SKM-1 treated with dmso at 0.1 percent for 144 hours (cell line): ENCODE measurements around the gene IL15RA.
"Not testable (repeated sequence)": the region's sequence is repeated elsewhere in the genome, so short reads cannot be mapped to it uniquely, and the experiment has no call there.

Source experiments
- DNase-seq: peaks from one replicate; lab custom pipeline; 2025; ENCODE audit not compliant: unreplicated experiment; lab: John Stamatoyannopoulos, UW

The IL15RA gene

DNA sequence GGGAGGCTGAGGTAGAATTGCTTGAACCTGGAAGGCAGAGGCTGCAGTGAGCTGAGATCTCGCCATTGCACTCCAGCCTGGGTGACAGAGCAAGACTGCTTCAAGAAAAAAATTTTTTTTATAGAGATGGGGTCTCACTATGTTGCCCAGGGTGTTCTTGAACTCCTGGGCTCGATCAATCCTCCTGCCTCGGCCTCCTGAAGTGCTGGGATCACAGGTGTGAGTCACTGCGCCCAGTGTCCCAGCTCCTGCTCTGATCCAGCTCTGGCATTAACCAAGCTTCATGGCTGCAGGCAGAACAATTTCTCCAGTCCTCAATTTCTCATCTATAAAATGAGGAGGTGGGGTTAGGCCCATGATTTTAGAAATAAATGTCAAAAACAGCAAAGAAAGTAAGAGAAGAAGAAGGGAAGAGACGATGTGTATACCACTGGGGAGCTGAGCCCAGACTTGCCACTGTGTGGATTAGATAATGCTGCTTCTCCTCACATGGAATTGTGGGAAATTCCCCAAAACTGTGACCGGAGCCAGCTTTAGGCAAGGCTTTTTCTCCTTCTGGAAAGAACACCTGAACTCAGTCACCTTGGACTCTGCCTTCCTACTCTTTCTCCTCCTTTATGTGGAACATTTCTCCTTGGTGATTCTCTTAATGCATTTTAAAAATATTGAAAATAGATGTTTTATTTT is 25.5 kb downstream of the IL15RA start:
- no peak for DNase-seq

DNA sequence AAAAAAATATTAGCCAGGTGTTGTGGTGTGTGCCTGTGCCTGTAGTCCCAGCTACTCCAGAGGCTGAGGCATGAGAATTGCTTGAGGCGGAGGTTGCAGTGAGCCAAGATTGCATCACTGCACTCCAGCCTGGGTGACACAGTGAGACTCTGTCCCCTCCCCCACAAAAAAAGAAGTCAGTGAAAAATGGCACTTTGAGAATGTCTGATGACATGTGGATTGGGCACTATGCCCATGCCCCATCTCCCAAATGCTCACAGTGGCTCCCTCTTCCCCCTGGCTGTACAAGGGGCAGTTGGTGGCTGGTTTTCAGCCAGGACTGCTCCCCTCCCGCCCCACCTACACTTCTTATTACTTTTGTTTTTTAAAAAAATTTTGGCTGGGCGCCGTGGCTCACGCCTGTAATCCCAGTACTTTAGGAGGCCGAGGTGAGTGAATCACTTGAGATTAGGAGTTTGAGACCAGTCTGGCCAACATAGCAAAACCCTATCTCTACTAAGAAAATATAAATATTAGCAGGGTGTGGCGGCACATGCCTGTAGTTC is 26.1 kb downstream of the IL15RA start:
- no peak for DNase-seq

DNA sequence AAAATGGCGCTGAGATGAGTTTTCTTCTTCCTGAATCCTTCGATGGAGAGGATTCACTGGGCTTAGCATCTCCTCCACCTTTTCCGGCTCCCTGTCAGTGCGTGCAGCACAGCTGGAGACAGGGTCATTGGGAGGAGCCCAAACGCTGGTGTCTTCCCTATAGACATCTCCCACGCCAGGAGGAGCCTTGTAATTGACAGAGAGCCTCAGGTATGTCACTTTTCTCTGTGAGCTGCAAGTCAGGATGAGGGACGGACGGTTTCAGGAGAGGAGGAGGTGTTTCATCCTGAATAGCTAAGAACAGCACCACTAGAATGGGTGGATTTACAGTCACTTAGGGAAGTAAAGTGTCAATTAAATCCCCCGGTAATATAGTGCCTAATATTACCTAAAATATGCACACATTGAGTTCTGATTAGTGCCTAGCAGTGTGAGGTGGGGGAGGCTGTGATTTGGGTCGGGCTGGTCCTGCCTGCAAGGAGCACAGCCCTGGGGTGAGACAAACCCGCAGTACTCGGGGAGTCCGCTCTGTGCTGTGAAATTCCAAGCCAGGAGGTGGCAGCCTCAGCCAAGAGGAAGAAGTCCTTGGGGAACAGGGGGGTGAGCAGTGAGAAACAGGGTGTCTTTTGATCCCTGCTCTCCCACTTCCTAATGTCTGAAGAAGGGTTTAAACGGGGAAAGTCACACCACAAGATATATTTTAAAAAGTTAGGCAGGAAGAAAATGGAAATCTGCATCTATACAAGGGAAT is 28.2 kb downstream of the IL15RA start:
- DNase-seq: no peak

DNA sequence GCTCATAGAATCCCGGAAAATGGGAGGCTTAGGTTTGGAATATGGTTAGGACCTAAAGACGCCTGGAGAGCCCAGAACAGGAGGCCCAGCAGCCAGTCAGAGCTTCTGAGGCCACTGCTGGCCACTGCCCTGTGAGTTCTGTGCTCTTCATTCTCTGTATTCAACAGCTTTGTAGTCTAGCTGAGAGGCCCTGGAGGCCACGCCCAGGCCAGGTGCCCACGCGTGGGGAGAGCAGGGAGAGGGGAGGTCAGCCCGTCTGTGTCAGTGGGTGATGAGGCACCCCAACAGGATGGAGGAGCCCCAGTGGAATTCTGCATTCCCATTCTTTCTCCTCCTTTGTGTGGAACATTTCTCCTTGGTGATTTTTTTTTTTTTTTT is 29.1 kb downstream of the IL15RA start:
- no peak for DNase-seq

DNA sequence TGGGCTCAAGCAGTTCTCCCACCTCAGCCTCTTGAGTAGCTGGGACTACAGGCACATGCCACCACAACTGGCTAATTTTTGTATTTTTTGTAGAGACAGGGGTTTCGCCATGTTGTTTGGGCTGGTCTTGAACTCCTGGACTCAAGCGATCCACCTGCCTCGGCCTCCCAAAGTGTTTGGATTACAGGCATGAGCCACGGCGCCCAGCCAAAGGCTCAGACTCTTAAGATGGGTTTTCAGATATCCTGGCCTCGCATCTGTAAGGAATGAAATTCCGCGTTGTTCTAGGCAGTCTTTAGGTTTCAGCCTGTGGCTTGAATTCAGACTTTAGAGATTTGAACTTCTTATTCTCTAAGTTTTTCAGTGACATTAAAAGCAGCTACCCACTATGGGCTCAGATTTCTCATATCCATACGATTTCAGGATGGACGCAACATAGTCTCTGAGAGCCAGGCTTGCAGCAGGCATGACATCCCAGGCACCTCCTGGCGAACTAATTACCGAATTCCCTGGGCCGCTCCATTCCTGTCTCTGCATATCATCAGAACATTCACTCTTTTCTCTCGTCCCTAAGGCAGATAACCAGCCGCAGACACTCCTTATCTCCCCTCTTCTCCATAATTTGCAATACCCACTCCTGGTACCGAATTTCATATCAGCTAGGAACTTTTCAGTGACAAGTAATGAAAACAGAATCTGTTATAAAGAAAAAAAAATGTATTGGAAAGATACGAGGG is 29.7 kb downstream of the IL15RA start:
- DNase-seq: no peak

DNA sequence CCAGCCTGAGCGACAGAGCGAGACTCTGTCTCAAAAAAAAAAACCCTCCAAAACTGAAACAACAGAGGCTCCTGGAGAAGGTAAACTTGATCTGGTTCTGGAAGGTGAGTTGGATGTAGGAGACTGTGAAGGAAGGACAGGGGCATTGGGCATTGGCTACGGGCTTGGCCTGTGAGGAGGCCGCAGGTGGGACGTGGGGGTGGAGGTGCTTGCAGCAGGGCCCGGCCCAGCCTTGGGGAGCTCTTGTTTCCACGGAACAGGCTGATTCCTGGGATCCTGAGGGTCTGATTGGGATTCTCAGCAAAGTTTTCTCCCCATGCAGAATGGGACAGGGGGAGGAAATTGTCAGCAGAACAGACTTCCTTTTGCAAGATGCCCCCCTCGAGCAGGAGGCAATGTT is 30.6 kb downstream of the IL15RA start:
- DNase-seq: no peak

- DNase-seq: not testable (repeated sequence)
Observed at GRCh38 chr10:5946419-5946775, 30.9 kb downstream of the IL15RA start.

DNA sequence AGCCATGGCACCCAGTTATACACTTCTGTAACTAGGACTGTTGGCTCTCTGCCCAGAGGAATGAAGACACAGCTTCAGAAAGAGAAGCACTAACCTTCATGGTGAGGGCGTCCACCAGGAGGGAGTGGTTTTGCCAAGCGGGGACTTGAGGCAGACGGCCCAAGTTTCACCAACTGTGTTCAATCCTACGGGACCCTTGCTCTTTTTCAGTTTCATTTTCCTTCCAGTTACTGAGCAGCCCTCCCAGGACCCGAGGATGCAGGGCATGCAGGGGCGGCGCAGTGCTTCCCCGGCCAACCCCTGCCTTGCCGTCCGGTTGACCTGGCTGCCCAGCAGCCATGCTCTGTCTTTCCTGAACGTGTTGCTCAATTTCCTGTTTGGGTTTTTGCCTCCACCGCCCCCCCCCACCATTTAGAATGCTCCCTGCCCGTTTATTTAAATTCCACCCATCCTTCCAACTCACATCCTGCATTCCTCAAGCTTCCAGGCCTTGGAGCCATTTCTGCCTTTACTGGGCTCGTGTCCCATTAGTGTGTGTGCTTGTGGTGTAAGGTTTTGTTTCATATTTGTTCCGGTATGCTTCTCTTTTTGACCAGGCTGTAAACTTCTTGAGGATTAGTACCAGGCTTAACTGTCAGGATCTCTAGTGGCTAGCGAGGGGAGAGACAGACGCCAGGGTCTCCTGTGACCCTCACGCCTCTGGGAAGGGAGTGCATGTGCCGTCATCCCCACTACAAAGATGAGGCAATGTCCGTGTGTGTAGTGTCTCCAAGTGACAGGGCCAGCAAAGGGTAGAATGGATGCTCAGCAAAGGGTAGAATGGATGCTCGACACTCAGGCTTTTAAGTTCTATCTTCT is 31.6 kb downstream of the IL15RA start:
- peak; percentile 15 for DNase-seq

DNA sequence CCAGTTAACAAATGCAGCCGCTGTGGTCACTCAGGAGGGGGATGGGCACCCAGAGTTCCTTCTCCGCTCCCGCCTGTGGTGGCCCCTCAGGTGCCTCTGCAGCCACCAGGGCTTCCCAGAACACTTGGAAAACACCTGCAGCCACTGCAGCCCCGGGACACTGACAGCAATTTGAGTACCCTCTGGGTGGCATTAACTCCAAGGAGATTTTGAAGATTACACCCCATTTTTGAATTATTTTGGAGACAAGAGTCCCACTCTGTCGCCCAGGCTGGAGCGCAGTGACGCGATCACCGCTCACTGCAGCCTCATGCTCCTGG is 32.2 kb downstream of the IL15RA start:
- DNase-seq: no peak

DNA sequence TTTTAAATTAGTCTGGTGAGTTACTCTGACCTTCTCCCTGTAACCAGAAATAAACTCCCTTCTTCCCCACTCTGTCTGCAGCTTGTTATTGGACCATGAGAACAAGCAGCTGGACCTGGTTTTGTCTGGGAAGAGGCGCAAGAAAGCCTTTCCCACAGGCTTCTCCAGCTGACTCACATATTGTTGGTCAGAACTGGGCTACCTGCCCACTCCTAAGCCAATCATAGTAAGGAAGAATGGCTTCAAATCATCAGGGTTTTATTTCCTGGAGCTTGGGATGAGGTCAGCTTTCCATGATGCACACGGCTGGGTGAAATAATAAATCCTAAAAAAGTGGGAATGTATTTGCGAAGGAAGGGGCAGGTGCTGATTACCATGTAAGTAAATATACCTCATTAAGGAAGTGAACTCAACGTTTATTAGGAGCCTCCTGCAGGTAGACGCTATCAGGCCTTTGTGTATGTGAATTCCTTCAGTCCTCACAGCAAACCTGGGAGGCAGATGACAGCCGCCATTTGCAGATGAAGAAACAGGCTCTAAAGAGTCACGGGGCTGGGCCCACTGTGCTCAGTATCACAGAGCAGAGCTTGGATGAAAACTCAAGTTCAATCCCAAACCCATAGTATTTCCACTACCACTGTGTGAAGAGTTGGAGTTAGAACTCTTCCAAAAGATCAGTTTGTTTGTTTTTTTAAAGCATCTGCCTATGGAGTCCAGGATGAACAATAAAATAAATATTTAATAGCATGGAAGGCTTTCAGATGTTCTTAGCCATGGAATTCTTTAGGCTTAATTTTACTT is 32.8 kb downstream of the IL15RA start:
- no peak for DNase-seq

DNA sequence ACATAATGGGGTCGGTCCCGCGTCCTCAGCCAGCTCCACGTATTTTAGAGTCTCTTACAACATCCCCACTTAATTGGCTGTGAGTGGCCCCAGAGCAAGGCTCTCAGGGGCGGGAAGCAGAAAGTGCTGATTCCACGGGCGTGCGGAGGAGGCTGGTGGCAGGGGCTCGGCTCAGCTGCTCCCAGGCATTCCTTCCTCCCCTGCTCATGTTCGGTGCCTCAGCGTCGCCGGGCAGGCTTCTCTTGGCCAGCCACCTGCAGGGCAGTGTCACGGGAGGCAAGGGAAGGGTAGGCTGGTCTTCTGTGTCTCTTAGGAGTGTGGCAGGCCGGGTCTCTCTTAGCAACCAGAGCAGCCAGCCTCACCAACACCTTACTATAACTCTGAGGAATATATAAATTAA is 33.8 kb downstream of the IL15RA start:
- DNase-seq: no peak

DNA sequence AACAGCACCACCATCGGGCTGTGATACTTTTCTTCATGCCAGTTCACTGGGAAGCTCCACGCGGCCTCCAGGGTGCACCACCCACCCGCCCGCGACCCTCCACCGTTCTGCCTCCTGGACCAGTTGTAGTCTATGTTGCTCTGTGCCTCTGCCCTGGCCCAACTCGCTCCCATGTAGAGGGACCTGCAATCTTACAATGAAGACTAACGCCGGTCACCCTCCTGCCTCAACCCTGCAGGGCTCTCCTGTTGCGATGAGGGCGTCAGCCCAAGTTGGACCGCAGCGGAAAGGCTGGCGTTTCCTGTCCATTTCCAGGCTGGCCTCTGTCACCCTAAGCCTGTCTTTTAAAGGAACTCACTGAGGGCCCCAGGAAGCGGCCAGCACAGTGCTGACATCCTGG is 34.9 kb downstream of the IL15RA start:
- no peak for DNase-seq

GRCh38 chr10:5942001-5942400 is 35.3 kb downstream of the IL15RA start:
- no peak for DNase-seq

DNA sequence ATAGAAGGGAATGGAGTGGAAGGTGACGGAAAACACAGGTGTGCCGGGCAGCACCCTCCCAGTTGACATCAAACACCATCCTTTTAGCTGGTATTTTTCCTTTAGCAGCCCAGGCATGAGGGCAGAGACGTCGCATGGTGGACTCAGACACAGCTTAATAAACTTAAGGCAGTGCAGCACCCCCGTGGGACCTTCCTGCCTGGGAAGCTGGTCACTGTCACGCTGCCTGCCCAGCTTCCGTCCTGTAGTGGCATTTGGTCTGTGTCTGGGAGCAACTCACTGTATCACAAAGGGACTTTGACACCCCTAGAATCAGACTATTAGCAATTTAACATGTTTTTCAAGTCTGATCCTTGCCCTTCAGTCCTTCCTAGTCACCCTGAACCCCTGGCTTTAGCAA is 35.8 kb downstream of the IL15RA start:
- DNase-seq: no peak

GRCh38 chr10:5940807-5941218 is 36.5 kb downstream of the IL15RA start:
- DNase-seq: no peak

- DNase-seq: no peak
Observed at GRCh38 chr10:5938291-5938690, 39.1 kb downstream of the IL15RA start.

- DNase-seq: no peak
Observed at GRCh38 chr10:5937016-5937415, 40.3 kb downstream of the IL15RA start.

DNA sequence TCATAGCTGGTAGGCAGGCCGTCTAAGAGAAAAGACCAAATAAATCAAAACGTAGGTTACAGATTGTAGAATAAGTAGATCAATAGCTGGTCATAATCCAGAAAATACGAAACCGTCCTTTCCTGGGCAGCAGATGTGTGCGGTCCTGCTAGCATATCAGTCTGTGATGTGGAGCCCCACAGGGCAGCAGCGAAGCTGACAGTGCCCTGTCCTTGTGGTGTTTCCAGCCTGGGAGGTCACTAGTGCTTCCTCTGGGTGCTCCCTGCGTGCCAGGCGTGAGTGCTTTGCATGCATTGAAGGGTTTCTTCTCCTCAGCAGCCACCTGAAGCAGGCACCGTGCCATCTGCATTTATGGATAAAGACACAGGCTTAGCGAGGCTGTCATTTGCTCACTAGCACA is 41.7 kb downstream of the IL15RA start:
- no peak for DNase-seq

DNA sequence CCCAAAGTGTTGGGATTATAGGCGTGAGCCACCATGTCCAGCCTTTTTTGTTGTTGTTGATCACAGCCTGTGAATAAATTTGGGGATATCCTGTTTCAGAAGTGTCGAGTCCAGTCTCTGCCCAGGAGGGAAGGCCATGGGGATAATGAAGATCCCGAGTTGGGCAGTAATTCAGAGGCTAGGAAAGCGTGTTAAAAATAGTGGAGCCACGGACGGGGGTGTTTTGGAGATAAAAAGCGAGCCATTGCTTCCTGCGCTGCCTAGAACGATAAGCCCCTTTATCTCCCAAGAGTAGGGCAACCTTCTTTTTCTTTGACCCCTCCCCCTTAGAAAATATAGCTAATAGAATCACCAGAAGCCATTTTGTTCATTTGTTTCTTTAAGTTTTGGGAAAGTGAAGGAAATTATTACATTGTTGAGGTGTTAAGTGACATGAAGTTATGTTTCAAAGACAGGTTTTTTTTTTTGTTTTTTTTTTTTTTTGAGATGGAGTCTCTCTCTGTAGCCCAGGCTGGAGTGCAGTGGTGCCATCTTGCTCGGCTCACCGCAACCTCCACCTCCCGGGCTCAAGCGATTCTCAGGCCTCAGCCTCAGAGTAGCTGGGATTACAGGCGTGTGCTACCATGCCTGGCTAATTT is 43.3 kb downstream of the IL15RA start:
- no peak for DNase-seq

DNA sequence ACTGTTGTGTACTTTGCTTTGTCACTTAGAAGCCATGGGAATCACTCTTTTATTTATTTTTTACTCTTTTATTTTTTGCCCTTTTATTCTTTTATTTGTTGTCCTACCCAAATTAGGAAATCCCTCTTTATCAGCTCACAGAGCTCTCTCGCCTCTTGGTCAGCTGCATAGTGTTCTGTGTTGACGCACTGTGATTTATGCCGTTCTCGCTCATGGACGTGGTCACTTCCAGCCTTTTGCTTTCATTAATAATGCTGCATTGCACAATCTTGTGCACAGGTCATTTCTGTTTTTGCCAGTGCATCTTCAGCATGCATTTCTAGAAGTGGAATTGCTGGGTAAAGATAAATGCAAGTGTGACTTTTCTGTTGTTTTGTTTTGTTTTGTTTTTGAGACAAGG is 45.0 kb downstream of the IL15RA start:
- no peak for DNase-seq
